A172 (cell line): ENCODE data around the gene JAG2. TPM values are rescaled to one million over a fixed set of nuclear protein-coding genes. Genes with fewer than 3 reads are reported as not detected.

Source experiments
- DNase-seq: peaks from one replicate; pipeline ENCODE4 v3.0.0-alpha.2; 2015; ENCODE audit warnings: low spot score
- total RNA-seq: library from RNA; depleted of rRNA; stranded (reverse); fragments of >200 nt; shearing (Covaris generic); gene quantifications from 2 replicates; pipeline ENCODE4 v1.2.3, GENCODE V29; 2014

JAG2 gene
- total RNA-seq, 1 experiment from 2014 or later, result 6.5 TPM

GRCh38 chr14:105151084-105151837, 17.3 kb downstream of the JAG2 start:
- DNase-seq, result no peak

- no peak for DNase-seq
Measured at GRCh38 chr14:105150368-105151083, 18.1 kb downstream of the JAG2 start.

GRCh38 chr14:105150026-105150367, 18.6 kb downstream of the JAG2 start:
- DNase-seq, result no peak

- no peak for DNase-seq
Measured at GRCh38 chr14:105149146-105149781, 19.3 kb downstream of the JAG2 start.

- no peak for DNase-seq
Measured at GRCh38 chr14:105148604-105149145, 19.9 kb downstream of the JAG2 start.

- DNase-seq, result no peak
Measured at GRCh38 chr14:105147671-105148603, 20.6 kb downstream of the JAG2 start.

- DNase-seq, result no peak
Measured at GRCh38 chr14:105146976-105147635, 21.5 kb downstream of the JAG2 start.

- DNase-seq, result no peak
Measured at GRCh38 chr14:105146181-105146975, 22.2 kb downstream of the JAG2 start.

GRCh38 chr14:105145381-105146180, 23.0 kb downstream of the JAG2 start:
- DNase-seq, result no peak

GRCh38 chr14:105144666-105145380, 23.8 kb downstream of the JAG2 start:
- DNase-seq, result no peak

- no peak for DNase-seq
Measured at GRCh38 chr14:105144026-105144665, 24.4 kb downstream of the JAG2 start.

GRCh38 chr14:105143451-105144025, 25.0 kb downstream of the JAG2 start:
- DNase-seq, result no peak

GRCh38 chr14:105142651-105143450, 25.7 kb downstream of the JAG2 start:
- no peak for DNase-seq

- DNase-seq, result no peak
Measured at GRCh38 chr14:105141486-105142281, 26.9 kb downstream of the JAG2 start.

- DNase-seq, result no peak
Measured at GRCh38 chr14:105141026-105141425, 27.6 kb downstream of the JAG2 start.

GRCh38 chr14:105140581-105140980, 28.0 kb downstream of the JAG2 start:
- DNase-seq, result no peak
